ENCODE data around the gene TACR2.

GRCh38 chr10:69438536-69439349 is 22.0 kb upstream of the TACR2 start:
- TF ChIP-seq CTCF (IDR thresholded peaks at IDR 0.05) = no peak
- no peak for TF ChIP-seq POLR2A (IDR thresholded peaks at IDR 0.05)

All from testis (tissue), 2 donors.